K562 (cell line): ENCODE measurements around the gene PYGB.

ENCODE experiments used
- ARID2 ChIP-seq: fragments of 450-650 bp; IDR thresholded peaks from 2 replicates; pipeline ENCODE4 v1.6.1; 2017; ENCODE audit warnings: antibody characterized with exemption, mild to moderate bottlenecking
- CTCF ChIP-seq, 3 experiments: IDR thresholded peaks in 2 of 3; conservative IDR thresholded peaks in 1 of 3; 2 replicates each; pipeline ENCODE4 v1.5.1; 2011 to 2012; ENCODE audit warnings: low read length in 3 of 3, mild to moderate bottlenecking in 3 of 3, control low read depth in 2 of 3, improper control_type of control experiment in 1 of 3, inconsistent platforms in 1 of 3, low read depth in 1 of 3, mixed read lengths in 1 of 3, moderate library complexity in 1 of 3; ENCODE audit not compliant: insufficient read depth in 2 of 3
- E2F5 ChIP-seq: sonication (generic); formaldehyde crosslinking; IDR thresholded peaks from 2 replicates; pipeline ENCODE4 v1.8.0; 2022; ENCODE audit warnings: mild to moderate bottlenecking, missing genetic modification reagents
- EZH2 ChIP-seq: IDR thresholded peaks from 2 replicates; pipeline ENCODE4 v1.6.1; 2012; ENCODE audit warnings: low read depth, mild to moderate bottlenecking, inconsistent platforms, low read length, borderline replicate concordance
- MAFK ChIP-seq: IDR thresholded peaks from 2 replicates; pipeline ENCODE4 v1.6.1; 2011; ENCODE audit warnings: low read length, improper control_type of control experiment
- PREB ChIP-seq: sonication (generic); formaldehyde crosslinking; IDR thresholded peaks from 2 replicates; pipeline ENCODE4 v1.8.1; 2023; ENCODE audit warnings: mild to moderate bottlenecking, missing genetic modification reagents
- RCOR1 ChIP-seq, 2 experiments: IDR thresholded peaks; 2 replicates each; pipeline ENCODE4 v1.6.1; 2012; ENCODE audit warnings: low read depth in 2 of 2, low read length in 2 of 2, borderline replicate concordance in 1 of 2, improper control_type of control experiment in 1 of 2
- STAT6 ChIP-seq: sonication (generic); formaldehyde crosslinking; IDR thresholded peaks from 2 replicates; pipeline ENCODE4 v1.8.1; 2023; ENCODE audit warnings: mild to moderate bottlenecking, missing genetic modification reagents
- USF1 ChIP-seq: sonication (generic); formaldehyde crosslinking; IDR thresholded peaks from 2 replicates; pipeline ENCODE4 v1.9.0; 2022; ENCODE audit warnings: mild to moderate bottlenecking, missing genetic modification reagents
- ZBTB17 ChIP-seq: fragments of 450-650 bp; formaldehyde crosslinking; IDR thresholded peaks from 2 replicates; pipeline ENCODE4 v1.4.0; 2020; ENCODE audit warnings: mild to moderate bottlenecking
- ZBTB33 ChIP-seq: sonication (generic); formaldehyde crosslinking; IDR thresholded peaks from 2 replicates; pipeline ENCODE4 v1.8.1; 2023; ENCODE audit warnings: mild to moderate bottlenecking, missing genetic modification reagents
- ZNF3 ChIP-seq: fragments of 250-450 bp; sonication (Bioruptor Pico); IDR thresholded peaks from 2 replicates; pipeline ENCODE4 v1.5.0; 2021; ENCODE audit warnings: mild to moderate bottlenecking, moderate library complexity
- ZNF436 ChIP-seq: fragments of 250-450, 450-650 bp; sonication (Bioruptor Pico); formaldehyde crosslinking; IDR thresholded peaks from 2 replicates; pipeline ENCODE4 v1.7.0; 2020; ENCODE audit warnings: mild to moderate bottlenecking
- TF ChIP-seq, protein P1 (sequence below): IDR thresholded peaks from 2 replicates; pipeline ENCODE4 v1.6.1; 2016; ENCODE audit warnings: missing genetic modification characterization, missing compliant biosample characterization

DNA sequence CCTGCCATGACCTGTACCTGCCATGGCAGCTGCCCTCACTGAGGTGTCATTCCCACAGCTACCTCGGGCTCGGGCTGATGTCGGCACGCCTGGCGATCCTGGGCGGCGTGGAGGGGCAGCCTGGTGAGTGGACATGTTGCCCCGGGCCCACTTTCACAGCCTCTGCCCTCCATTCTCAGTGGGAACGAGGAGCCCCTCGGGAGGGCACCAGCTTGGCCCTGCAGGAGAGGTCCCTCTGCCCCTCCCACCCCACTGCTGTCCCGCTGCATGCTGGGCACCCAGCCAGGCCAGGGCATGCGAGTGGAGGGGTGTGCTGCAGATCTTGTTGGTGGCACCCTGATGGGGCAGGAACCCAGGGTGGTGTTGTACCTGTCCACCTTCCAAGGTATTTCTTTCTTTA is 29.4 kb upstream of the PYGB start:
- TF ChIP-seq PREB (CRISPR knock-in tag): no peak
- TF ChIP-seq ZBTB17: no peak
- TF ChIP-seq ZBTB33: no peak
- TF ChIP-seq ARID2: no peak
- no peak for TF ChIP-seq USF1
- TF ChIP-seq CTCF (IDR thresholded peaks at IDR 0.05 in 2 of 3, conservative IDR thresholded peaks at IDR 0.05 in 1 of 3; ENCODE audit: insufficient read depth in 2 of 3, low read depth in 1 of 3, low read length in 3 of 3): no peak
- TF ChIP-seq, protein P1, sequence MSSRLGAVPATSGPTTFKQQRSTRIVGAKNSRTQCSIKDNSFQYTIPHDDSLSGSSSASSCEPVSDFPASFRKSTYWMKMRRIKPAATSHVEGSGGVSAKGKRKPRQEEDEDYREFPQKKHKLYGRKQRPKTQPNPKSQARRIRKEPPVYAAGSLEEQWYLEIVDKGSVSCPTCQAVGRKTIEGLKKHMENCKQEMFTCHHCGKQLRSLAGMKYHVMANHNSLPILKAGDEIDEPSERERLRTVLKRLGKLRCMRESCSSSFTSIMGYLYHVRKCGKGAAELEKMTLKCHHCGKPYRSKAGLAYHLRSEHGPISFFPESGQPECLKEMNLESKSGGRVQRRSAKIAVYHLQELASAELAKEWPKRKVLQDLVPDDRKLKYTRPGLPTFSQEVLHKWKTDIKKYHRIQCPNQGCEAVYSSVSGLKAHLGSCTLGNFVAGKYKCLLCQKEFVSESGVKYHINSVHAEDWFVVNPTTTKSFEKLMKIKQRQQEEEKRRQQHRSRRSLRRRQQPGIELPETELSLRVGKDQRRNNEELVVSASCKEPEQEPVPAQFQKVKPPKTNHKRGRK (tag): no peak
- TF ChIP-seq ZNF436: no peak
- TF ChIP-seq EZH2: no peak
- no peak for TF ChIP-seq MAFK
- no peak for TF ChIP-seq STAT6
- no peak for TF ChIP-seq RCOR1 (IDR thresholded peaks at IDR 0.05; ENCODE audit: borderline replicate concordance in 1 of 2, low read depth in 2 of 2, low read length in 2 of 2)
- no peak for TF ChIP-seq E2F5
- no peak for TF ChIP-seq ZNF3 (CRISPR knock-in tag)
